Measurements from ENCODE around the gene NTSR1.

NTSR1 gene

DNA sequence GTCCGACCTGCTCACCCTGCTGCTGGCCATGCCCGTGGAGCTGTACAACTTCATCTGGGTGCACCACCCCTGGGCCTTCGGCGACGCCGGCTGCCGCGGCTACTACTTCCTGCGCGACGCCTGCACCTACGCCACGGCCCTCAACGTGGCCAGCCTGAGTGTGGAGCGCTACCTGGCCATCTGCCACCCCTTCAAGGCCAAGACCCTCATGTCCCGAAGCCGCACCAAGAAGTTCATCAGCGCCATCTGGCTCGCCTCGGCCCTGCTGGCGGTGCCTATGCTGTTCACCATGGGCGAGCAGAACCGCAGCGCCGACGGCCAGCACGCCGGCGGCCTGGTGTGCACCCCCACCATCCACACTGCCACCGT, 885 bp downstream of the NTSR1 start:
- DNase-seq (ENCODE audit: low read depth, low spot score), result no peak

DNA sequence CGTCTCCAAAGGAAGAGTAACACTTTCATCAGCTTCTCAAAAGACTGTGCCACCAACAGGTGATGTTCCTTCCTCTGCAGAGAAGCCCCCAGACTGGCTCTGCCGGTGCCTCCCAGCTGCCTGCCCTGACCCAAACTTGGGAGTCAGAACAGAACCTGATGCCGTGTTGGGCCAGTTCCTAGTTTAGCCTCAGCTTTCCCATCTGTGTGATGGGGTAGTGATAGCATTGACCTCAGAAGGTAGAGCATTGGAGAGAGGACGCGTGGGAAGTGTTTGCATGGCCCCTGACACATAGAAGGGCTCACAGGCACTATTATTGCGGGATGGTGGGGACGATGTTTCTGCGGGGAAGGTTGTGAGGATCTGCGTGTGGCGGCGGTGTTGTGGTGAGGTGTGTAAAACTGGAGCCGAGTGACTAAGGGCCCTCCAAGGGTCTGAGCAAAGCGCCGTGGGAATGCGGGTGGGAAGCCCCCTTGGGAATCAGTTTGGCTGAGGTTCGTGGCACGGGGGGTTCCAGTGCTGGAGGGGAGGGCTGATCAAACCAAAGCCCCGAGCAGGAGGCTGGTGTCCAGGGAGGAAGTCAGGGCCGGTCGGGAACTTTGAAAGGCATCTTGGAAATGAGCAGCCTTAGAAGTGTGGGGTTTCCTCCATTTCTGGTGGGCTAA, 1.7 kb downstream of the NTSR1 start:
- DNase-seq (ENCODE audit: low read depth, low spot score), result no peak

DNA sequence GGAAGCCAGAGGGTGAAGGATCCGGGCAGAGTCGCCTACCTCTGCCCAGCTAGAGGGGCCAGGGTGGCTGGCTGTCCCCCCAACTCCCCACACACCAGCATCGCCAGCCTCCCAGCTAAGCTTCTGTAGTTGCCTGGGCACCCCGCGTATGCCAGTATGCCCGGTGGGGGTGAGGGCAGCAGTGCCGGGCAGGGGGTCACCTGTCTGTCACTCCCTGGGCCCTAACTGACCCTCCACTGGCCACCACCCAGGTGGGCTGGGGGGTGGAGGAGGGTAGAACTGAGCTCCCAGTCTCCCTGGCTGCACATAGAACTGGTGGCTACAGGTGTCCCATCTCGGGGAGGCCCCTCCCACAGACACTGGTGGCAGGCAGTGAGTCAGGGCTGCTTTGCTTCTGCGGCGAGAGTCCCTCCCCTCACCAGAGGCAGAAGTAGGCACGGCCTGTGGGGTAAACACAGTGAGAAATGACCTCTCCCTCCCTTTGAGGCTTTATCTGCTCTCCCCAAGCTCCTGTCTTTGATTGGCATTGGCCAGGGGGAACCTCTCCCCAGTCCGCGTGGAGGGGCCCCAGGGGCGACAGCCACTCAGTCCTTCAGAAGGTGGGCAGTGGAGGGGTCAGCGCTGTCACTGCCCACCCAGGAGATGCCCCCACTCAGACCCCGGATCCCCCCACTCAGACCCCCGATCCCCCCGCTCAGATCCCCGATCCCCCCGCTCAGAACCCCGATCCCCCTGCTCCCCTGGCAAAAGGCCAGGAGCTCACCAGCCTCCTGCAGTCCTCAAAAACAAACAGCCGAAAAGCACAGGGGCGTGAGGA, 2.5 kb downstream of the NTSR1 start:
- DNase-seq (ENCODE audit: low read depth, low spot score), result no peak

DNA sequence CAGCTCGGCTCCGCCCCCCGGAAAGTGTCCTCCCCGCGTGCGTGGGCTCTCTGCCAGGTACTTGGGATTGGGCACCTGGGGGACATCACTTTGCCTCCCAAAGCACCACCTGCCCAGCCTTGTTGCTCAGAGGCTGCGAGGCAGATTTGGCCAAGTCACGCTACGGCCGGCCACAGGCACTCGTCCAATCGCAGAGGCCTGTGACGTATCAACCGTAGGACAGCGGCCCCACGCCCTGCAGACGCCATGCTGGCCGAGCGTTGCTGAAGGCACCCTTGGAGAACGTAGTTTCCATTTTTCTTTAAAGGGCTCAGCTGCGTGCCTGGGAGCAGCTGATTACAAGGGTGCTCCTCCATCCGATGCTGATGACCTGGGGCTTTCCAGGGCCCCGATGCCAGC, 3.1 kb downstream of the NTSR1 start:
- DNase-seq (ENCODE audit: low read depth, low spot score), result no peak

DNA sequence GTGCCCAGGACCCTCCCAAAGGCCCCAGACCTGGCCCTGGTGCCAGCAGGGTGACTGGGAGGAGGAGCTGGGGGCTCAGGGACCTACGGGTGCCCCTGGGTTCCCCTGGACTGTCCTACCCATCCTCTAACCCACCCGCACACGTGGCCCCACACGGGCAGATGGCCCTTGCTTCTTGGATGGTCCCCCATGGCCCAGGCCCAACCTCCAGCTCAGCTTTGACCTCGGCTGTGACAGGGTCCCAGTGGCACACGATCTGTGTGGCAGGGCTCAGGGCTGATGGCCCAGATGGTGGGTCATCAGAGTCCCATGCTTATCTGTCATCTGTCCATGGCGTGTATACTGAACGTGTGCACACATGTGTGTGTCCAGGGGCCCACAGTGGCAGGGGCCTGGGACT, 4.0 kb downstream of the NTSR1 start:
- DNase-seq (ENCODE audit: low read depth, low spot score), result no peak

DNA sequence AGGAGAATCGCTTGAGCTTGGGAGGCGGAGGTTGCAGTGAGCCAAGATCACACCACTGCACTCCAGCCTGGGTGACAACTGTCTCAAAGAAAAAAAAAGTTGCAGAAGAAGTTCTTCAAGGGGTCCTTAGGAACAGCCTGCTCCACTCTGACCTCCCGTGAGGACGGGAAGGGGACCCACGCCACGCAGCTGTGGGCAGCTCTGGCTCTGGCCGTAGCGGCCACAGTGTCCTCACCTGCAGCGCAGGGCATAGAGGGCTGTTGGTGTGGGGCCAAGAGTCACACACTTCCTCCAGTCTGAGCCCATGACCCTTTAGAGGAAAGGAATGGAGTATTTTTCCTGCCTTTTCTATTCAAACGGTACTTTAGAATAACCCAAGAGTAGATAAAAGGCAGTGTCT, 5.4 kb downstream of the NTSR1 start:
- DNase-seq (ENCODE audit: low read depth, low spot score), result no peak

DNA sequence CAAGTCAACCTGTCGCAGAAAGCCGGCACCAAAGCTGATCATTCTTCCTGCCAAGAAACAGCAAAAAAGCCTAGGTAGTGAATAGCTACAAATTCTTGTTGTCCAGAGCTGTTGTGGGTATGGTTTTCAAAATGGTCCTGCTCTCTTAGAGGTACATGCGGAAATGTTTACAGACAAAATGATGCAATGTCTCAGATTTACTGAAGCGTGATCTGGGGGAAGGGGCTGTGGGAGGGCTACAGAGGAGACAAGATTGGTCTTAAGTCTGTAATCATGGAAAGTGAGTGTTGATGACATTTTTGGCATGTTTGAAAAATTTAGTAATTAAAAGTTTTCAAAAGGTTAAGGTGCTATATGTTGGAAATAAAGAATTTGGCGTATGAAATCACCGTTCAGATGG, 6.2 kb downstream of the NTSR1 start:
- no peak for DNase-seq (ENCODE audit: low read depth, low spot score)

DNA sequence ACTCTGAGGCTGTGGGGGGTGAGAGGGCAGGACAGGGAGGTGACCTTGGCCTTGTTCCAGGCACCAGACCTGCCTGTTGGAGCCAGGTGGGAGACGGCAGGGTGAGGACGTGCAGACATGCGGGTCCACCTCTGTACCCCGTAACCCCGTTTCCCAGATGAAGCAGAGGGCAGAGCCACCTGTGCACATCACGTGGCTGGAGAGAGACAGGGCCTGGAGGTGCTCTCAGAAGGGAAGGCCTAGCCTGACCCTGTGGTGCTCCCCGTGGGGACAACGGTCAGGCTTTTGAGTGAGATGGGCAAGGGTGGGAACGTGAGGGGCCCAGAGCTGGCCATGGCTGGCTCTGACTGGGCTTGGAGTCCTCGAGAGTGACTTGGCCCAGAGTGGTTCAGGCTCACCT, 6.6 kb downstream of the NTSR1 start:
- DNase-seq (ENCODE audit: low read depth, low spot score), result no peak

DNA sequence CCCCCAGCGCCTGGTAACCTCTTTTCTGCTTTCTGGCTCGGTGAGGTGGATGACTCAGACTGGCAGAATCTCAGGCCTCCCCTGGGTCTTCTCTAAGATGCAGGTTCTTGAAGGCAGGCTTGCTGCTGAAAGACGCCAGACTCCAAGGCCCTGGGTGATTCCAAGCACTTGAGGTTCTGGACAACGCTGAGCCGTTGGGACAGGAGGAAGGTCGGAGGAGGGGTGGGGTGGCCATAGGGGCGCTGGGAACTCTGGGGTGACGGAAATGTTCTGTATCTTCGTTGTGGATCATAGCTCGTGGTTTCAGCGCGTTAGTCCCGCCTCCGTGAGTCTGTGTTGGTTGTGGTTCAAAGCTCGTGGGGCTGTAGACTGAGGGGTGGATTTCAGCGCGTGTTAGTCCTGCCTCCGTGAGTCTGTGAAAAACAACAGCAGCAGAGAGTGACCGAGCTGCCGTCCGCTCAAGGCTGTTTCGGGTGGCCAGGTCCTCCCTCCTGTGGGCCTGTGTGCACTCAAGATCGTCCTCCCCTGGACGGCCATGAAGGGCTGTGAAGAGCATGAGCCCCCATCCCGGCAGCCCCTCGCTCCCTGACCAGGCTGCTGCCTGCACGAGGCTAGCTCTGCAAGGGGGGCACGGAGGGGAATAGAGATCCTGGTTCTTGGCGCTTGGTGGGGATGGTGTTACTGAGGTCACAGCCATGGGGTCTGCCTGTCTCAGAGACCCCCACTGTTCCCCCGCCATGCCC, 7.7 kb downstream of the NTSR1 start:
- DNase-seq (ENCODE audit: low read depth, low spot score), result no peak

DNA sequence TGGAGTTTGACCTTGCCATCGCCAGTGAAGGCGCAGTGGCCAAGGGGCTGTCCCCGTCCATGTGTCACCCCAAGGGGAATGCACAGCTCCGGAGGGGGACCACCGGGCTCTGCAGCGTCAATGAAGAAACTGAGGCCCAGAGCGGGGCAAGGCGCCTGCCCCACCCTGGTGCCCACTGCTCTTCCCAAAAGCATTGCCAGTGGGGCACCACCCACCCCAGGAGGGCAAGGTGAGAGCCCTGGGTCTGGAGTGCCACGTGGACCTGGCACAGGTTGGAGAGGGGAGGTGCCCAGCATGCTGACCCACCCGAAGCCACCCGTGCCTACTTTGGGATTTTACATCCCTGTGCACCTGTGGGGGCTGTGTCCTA, 8.3 kb downstream of the NTSR1 start:
- no peak for DNase-seq (ENCODE audit: low read depth, low spot score)

DNA sequence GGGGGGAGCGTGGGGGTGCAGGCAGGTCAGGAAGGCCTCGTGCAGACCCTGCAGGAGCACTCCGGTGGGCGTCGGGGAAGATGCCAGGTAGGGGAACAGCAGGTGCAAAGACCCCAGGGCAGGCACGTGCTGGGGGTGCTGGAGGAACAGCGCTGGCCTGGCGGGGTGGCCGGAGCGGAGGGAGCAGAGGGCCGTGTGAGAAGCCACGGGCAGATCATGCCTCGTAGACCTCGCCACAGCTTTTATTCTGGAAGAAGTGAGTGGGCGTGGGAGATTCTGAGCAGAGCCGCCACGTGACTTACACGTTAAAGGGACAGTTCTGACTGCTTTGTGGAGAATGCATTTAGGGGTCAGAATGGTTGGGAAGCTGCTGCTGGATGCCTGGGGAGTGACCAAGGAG, 9.3 kb downstream of the NTSR1 start:
- no peak for DNase-seq (ENCODE audit: low read depth, low spot score)

DNA sequence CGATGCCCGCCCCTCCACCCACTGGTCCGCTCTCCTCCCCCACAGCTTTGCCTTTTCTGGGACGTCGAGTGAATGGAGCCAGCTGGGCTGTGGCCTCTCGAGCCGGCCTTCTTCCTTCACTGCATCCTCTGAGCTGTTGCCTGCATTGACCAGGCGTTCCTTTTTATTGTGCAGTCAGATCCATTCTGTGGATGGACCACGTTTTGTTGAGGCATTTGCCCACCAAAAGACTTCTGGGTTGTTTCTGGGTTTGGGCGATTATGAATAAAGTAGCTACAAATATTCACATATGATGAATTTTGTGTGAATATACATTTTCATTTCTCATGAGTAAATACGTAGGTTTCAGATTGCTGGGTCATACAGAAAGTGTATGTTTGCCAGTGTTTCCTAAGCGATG, 9.9 kb downstream of the NTSR1 start:
- DNase-seq (ENCODE audit: low read depth, low spot score), result no peak

DNA sequence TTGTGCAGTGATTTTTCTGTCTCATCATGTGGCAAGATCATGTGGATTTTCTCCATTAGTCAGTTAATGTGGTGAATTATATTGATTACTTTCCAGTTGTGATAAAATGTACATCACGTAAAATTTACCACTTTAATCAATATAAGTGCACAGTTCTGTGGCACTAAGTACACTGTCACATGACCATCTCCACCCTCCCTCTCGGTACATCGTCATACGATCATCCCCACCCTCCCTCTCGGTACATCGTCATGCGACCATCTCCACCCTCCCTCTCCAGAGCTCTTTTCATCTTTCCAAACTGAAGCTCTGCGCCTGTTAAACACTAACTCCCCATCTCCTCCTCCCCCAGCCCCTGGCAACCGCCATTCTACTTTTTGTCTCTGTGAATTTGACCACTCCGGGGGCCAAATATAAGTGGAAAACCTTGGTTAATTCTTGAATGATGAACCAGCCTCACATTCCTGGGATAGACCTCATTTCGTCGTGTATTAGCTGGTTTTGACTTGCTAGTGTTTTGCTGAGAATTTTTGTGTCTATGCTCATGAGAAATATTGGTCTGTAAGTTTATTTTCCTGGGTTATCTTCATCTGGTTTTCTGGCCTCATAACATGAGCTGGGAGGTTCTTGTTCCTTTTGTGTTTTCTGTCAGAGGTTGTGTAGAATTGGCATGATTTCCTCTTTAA, 10.8 kb downstream of the NTSR1 start:
- no peak for DNase-seq (ENCODE audit: low read depth, low spot score)

DNA sequence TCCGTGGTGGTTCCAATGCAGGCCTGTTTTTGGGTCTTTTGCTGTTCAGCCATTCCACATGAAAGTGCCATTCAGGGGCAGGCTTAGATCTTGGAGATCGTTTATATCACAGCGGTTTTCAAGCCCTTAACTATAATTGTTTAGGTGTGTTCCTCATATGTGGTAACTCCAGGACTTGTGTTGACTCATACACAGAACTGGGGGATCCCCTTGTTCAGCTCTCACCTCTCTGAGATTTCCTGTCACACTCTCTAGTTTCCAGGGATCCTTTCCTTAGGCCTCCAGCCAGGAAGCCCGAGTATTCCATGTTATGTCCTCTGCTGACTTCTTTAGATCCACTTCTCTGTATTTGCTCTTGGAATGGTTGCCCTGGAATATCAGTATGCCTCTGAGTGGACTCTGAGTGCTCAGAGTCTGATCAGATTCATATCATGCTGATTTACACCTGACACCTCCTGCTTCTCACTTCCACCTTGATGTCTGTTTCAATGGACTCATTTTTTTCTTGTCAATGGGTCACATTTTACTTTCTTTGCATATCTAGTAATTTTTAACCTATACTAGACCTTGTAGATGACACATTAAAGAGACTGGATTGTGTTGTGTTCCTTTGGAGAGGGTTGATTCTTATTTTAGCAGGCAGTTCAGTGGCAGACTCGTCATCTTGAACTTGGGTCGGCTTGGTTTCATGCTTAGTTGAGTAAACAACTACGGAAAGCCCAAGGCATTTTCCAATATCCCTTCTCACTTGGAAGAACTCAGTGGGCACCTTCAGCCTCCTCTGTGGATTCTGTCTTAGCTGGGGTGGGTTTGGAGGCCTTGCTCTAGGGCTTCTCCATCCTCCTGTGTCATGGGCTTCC, 13.1 kb downstream of the NTSR1 start:
- no peak for DNase-seq (ENCODE audit: low read depth, low spot score)

DNA sequence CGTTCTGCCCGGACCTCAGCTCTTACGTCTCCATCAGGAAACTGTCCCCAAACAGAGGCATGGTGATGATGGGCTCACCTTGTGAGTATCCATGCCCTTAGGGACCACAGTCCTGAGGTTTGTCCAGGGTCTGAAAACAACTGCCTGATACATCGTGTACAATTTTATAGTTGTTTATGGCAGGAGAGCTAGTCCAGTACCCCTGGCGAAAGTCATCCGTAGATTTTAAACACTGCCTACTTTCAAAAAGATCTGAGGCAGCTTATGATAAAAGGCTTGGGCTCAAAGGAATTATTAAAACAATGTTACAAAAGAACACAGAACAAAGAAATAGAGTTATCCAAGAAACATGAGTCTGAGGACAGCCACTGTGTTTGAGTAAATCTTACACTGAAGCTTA, 14.0 kb downstream of the NTSR1 start:
- DNase-seq (ENCODE audit: low read depth, low spot score), result no peak

DNA sequence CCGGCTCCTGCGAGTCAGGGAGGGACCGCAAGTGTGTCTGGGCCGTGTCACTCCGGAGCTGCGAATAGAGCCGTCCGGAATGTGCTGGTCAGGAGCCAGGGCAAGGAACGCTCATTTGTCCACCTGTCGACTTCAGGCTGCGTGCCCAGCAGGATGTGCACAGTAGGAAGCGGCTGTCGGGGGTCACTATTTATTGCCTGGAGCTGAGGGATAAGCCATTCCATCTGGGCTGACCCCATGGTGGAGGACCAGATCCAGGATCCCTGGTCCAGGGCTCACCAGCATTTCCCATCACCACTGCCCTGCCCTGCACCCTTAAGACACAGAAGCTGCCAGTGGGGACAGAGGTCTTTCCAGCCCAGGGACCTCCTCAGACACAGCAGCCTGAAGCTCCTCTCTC, 14.7 kb downstream of the NTSR1 start:
- no peak for DNase-seq (ENCODE audit: low read depth, low spot score)

DNA sequence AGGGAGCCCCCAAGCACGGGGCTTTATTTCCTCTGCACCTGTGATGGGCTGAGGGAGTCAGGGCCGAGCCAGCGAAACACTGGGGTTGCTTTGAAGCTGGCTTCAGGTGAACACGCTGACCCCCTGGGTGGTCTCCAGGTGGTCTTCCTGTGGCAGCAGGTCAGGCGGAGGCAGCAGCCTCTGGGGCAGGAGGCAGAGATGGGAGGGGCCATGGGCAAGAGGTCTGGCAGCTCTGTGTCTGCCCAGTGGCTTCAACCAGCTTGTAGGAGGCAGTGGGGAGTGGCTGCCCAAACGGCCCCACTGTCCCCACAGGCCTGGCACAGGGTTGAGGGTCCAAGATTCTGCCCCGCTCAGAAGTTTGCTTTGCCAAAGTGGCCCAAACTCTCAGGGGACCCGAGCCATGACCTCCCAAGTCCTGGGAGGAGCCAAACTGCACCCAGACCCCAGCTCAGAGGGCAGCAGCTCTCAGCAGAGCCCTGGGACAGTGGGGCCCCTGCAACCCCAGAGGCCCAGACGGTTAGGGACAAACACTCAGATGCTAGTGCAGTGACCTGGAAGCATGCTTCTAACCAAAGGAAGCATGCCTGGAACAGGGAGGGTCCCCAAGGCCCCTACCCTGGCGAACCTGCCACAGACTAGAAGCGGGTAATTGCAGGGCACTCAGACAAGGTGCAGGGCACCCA, 15.3 kb downstream of the NTSR1 start:
- no peak for DNase-seq (ENCODE audit: low read depth, low spot score)

DNA sequence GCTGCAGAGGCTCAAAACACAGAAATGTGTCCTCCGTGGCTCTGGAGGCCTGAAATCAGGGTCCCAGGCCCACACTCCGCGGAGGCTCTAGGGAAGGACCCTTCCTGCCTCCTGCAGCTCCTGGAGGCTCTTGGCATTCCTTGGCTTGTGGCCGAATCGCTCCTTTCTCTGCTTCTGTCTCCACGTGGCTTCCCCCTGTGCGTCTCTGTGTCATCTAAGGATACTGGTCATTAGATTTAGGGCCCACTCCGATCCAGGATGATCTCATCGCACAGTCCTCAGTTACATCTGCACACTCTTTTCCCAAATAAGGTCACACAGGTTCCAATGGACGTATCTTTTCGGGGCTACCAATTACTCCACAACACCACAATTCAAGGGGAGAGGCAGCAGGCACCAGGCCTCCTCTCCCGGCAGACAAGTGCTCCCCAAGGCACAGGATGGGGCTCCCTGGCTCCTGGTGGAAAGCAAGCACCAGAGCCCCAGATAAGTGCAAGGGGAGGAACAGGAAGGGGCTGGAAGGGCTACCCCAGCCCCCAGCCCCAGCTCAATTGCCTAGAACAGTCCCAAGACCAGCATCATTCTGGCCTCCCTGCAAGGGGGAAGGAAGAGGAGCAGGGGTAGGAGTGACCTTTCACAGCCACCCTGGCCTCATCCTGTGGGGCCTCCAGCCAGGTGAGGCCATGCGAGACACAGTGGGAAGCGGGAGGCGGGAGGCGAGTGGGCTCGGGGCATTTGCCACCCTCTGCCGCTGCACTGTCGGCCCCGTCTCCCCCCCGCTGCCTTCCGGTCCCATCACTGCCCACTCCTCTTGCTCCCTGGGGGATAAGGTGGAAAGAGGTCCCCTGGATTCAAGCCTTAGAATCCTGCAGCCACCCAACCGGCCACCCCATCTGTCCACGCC, 16.3 kb downstream of the NTSR1 start:
- no peak for DNase-seq (ENCODE audit: low read depth, low spot score)

DNA sequence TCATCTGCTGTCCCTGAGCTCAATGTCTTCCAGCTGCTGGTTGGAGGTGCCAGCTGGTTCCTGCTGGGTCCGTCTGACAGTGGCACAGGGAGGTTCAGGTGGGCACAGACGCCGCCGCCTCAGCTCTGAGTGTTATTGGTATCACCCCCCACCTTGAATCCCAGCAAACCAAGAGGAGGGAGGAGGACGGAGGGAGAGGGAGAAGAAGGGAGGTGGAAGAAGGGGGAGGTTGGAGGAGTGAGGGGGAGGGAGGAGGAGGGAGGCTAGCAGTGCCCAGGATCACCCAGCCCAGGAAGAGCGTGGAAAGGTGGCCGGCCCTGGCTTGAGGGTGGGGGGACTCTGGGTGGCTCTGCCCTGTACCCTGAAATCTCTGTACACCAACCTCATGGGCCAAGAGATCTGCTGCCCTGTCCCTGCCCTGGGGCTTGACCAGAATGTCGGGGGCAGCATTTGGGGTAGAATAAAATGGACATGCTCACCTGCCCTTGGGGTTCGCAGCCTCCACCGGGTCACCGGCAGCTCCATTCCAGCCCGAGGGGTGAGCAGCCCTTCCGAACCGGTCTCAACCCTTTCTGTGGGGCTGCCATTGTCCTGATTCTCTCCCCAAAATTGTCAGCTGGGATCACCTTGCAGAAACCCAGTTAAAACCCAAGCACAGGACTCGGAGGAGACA, 17.1 kb downstream of the NTSR1 start:
- DNase-seq (ENCODE audit: low read depth, low spot score), result no peak

Measured in smooth muscle cell of the brain vasculature (primary cell).